Bronchial epithelial cell (primary cell): ENCODE results near the gene SOD3. TPM values are rescaled to one million over a fixed set of nuclear protein-coding genes. Genes with fewer than 3 reads are reported as not detected.
A peak's percentile ranks its signal among the peaks of the same experiment; 100 is the strongest.

Source experiments
- DNase-seq: peaks from one replicate; pipeline ENCODE4 v3.0.0-alpha.2; 2010; ENCODE audit warnings: low read depth
- FAIRE-seq: peaks from 2 replicates; lab custom pipeline; 2011; peaks lifted over from hg19 to GRCh38; lab: Jason Lieb, UNC
- H3K27me3 ChIP-seq: 2 replicates; pipeline ENCODE4 v1.5.1; 2011; ENCODE audit warnings: low read length; ENCODE audit not compliant: control insufficient read depth, insufficient read depth
- H3K36me3 ChIP-seq: 2 replicates; pipeline ENCODE4 v1.5.1; 2011; ENCODE audit warnings: low read length; ENCODE audit not compliant: control insufficient read depth, insufficient read depth
- H3K4me3 ChIP-seq: 2 replicates; pipeline ENCODE4 v1.5.1; 2011; ENCODE audit warnings: mild to moderate bottlenecking, low read depth, low read length, control low read depth
- total RNA-seq: library from RNA; depleted of rRNA; stranded (reverse); fragments of >200 nt; gene quantifications from 2 replicates; pipeline ENCODE4 v1.2.1, GENCODE V29; 2014
- TF ChIP-seq, protein P1 (sequence below): IDR thresholded peaks from 2 replicates; pipeline ENCODE4 v1.5.1; 2011; ENCODE audit warnings: mild to moderate bottlenecking, moderate library complexity, low read length, control low read depth, inconsistent platforms; ENCODE audit not compliant: insufficient read depth, severe bottlenecking

Gene SOD3
- total RNA-seq, 1 donor from 2014 or later: not detected

DNA sequence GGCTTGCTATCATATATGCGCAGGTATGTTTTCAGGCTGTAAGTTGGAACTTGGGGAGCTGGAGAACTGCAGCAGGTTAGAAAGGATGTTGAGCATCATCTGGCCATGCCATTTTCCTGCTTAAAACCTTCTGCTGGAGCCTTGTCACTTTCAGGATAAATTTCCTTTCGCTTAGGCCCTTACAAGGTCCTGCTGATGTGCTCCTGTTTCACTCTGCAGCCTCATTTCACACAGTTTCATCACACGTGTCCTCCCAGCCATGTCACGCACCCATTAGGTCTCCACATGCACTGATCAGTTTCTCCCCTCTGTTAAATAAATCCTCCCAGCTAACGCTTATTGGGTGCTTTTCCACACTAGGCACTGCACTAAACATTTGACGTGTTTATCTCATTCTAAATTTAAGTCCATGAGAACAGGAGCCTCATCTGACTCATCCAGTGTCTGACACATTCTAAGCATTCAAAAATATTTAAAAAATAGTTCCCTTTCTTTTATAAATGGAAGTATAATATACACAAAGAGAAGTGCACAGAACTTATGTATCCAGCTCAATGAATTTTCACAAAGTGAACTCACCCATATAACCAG lies 14.5 kb downstream of the SOD3 start:
- FAIRE-seq: no peak
- H3K27me3 ChIP-seq: no peaks in the 10 kb centered on the region
- peak; percentile 20 for DNase-seq
- no peaks in the 10 kb centered on the region for H3K36me3 ChIP-seq
- TF ChIP-seq, protein P1, sequence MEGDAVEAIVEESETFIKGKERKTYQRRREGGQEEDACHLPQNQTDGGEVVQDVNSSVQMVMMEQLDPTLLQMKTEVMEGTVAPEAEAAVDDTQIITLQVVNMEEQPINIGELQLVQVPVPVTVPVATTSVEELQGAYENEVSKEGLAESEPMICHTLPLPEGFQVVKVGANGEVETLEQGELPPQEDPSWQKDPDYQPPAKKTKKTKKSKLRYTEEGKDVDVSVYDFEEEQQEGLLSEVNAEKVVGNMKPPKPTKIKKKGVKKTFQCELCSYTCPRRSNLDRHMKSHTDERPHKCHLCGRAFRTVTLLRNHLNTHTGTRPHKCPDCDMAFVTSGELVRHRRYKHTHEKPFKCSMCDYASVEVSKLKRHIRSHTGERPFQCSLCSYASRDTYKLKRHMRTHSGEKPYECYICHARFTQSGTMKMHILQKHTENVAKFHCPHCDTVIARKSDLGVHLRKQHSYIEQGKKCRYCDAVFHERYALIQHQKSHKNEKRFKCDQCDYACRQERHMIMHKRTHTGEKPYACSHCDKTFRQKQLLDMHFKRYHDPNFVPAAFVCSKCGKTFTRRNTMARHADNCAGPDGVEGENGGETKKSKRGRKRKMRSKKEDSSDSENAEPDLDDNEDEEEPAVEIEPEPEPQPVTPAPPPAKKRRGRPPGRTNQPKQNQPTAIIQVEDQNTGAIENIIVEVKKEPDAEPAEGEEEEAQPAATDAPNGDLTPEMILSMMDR: no peak
- H3K4me3 ChIP-seq: no peak overlapping the region

DNA sequence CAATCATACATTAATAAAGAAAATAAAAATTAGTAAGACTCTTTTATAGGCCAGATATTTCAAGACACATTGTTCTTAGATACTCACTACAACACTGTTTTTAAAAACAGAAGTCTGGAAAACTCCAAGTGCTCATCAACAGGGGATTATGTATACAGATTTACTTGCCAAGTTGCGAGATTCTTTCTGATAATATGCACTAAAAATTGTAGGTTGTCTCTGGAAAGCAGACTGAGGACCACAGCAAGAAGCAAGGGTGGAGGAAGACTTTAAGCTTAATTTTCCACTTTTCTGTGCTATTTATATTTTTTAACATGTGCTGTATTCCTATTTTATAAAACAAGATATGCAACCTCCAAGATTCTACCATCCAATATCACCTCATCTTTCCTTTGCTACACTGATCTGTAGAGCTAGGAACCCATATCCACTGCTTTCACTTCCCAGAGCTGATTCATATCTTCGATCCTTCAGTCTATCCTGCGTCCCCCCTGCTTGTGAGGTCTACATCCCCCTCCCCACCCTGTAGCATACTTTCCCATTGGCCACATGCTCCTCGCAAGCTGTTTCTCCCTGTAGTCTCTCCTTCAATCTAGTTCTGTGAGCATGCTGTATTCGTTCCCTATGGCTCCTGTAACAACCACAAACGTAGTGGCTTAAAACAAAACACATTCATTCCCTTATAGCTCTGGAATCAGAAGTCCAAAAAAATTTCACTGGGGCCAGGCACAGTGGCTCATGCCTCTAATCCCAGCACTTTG lies 15.7 kb downstream of the SOD3 start:
- TF ChIP-seq, protein P1: no peak
- no peak overlapping the region for H3K4me3 ChIP-seq
- no peak for FAIRE-seq

DNA sequence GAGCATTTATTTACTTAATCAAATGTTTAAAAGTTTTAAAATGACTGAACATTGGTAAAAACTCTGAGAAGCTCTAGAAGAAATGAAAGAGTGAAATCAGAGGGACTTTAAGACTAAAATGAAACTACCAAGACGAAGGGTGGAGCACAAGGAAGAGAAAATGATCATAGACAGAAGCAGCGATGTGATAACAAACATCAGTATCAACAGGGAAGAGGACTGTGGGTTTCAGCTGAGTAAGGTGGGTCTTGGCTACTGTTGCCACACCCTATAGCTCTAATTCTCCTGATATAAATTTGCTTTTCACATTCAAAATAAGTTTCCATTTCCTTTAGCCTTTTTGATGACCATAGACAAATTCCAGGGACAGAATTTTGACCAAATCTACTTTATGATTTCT lies 18.4 kb downstream of the SOD3 start:
- TF ChIP-seq, protein P1: no peak
- H3K36me3 ChIP-seq: no peaks in the 10 kb centered on the region

More for the DNA sequence above, 15.7 kb downstream of the SOD3 start:
- Histone ChIP-seq H3K27me3 (no peaks in the 10 kb centered on the region), H3K36me3 (no peaks in the 10 kb centered on the region)
- no peak for DNase-seq

DNA sequence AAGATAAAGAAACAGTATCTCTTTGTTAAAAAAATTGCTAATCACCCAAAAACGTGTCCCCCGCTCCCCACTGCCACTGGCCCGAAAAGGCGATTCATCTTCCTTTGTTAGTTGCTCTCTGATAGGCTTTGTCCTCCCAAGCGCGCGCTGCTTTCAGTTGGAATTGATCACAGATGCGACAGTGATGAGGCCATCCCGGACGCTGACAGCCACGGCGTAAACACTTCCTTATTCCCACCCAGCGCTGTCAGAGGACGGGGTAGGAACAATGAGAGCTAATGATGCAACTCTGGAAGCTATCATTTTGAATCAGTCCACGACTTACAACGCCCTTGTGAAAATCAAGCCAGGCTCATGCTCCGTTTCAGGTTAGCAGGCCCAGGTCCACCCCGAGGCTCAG lies 21.4 kb downstream of the SOD3 start:
- H3K4me3 ChIP-seq: no peak overlapping the region
- TF ChIP-seq, protein P1: no peak
- FAIRE-seq: no peak
- no peak for DNase-seq
- no peaks in the 10 kb centered on the region for H3K36me3 ChIP-seq
- no peaks in the 10 kb centered on the region for H3K27me3 ChIP-seq

More for the DNA sequence above, 18.4 kb downstream of the SOD3 start:
- Histone ChIP-seq H3K27me3 (no peaks in the 10 kb centered on the region), H3K4me3 (no peak overlapping the region)
- no peak for DNase-seq
- FAIRE-seq: no peak

DNA sequence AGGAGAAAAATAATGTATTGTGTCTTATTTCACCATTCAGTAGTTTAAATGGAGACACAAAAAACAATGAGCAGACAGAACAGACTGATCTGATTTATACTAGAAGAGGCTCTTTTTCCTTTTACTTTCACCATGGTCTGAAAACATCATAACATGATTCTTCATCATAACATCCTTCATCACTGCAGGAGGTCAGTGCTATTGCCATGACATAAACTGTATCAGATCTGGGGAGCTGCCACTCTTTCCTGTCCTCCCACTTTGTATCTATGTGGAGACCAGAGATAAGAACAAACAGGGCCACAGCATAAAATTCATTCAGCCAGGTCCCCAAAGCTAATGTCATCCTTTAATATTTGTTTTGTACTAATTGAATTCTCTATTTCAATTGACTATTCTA lies 25.2 kb downstream of the SOD3 start:
- no peak for FAIRE-seq
- TF ChIP-seq, protein P1: no peak

More for the DNA sequence above, 25.2 kb downstream of the SOD3 start:
- DNase-seq: no peak
- Histone ChIP-seq H3K4me3 (no peak overlapping the region), H3K27me3 (no peaks in the 10 kb centered on the region), H3K36me3 (no peaks in the 10 kb centered on the region)
